IMR-90 (cell line): ENCODE results near the gene SLC22A5. TPM values are rescaled to one million over a fixed set of nuclear protein-coding genes. Genes with fewer than 3 reads are reported as not detected.

Experiments used
- ATAC-seq: fragments of 200-7000 bp; cut with Tn5 transposase; 2 replicates; pipeline ENCODE4 v1.9.1; 2020; ENCODE audit warnings: low read depth, mild to moderate bottlenecking, moderate library complexity
- BruUV-seq: library from RNA; stranded (reverse); fragments of 400-500 nt; replicated peaks from 2 replicates; lab custom pipeline; 2021; lab: Mats Ljungman, UMichigan
- CTCF ChIA-PET: fragments of 300-600 bp; formaldehyde crosslinking; extraction: SDS; loops from one replicate; lab custom pipeline; 2021; ENCODE audit warnings: antibody characterized with exemption; lab: Yijun Ruan, JAX
- POLR2A ChIA-PET: fragments of 300-600 bp; sonication (Branson Sonifier 250); formaldehyde crosslinking; loops from one replicate; lab custom pipeline; 2022; ENCODE audit warnings: antibody characterized with exemption; ENCODE audit not compliant: unreplicated experiment; lab: Charles Lee
- DNase-seq: peaks from one replicate; pipeline ENCODE4 v3.0.0; 2013
- H2AFZ ChIP-seq: replicated peaks from 2 replicates; pipeline ENCODE3; 2013; ENCODE audit warnings: low read length, mild to moderate bottlenecking; ENCODE audit not compliant: poor library complexity
- H2AK5ac ChIP-seq: 2 replicates; pipeline ENCODE4 v1.6.1; 2013; ENCODE audit warnings: low read depth, low read length, inconsistent platforms
- H2AK9ac ChIP-seq: replicated peaks from 2 replicates; pipeline ENCODE3; 2013; ENCODE audit warnings: mild to moderate bottlenecking, low read depth, low read length, moderate library complexity; ENCODE audit not compliant: poor library complexity
- H2BK120ac ChIP-seq: 2 replicates; pipeline ENCODE4 v1.6.1; 2013; ENCODE audit warnings: low read depth, low read length, inconsistent platforms
- H2BK15ac ChIP-seq: 3 replicates; pipeline ENCODE4 v1.6.1; 2013; ENCODE audit warnings: low read depth, low read length, inconsistent platforms
- H2BK20ac ChIP-seq: 2 replicates; pipeline ENCODE4 v1.6.1; 2013; ENCODE audit warnings: low read depth, mild to moderate bottlenecking, inconsistent platforms, low read length, moderate library complexity
- H2BK5ac ChIP-seq: 2 replicates; pipeline ENCODE4 v1.6.1; 2013; ENCODE audit warnings: mild to moderate bottlenecking, low read depth, low read length, inconsistent platforms; ENCODE audit not compliant: poor library complexity, severe bottlenecking
- H3K14ac ChIP-seq: replicated peaks from 2 replicates; pipeline ENCODE4 v1.6.1; 2013; ENCODE audit warnings: low read depth, low read length, inconsistent platforms
- H3K18ac ChIP-seq: 2 replicates; pipeline ENCODE4 v1.6.1; 2013; ENCODE audit warnings: low read depth, low read length, control low read depth
- H3K23ac ChIP-seq: 2 replicates; pipeline ENCODE4 v1.6.1; 2013; ENCODE audit warnings: low read depth, low read length, inconsistent platforms
- H3K27ac ChIP-seq: 2 replicates; pipeline ENCODE4 v1.5.1; 2013; ENCODE audit warnings: mild to moderate bottlenecking, control low read depth, low read length; ENCODE audit not compliant: insufficient read depth
- H3K27me3 ChIP-seq: 2 replicates; pipeline ENCODE4 v1.6.1; 2013; ENCODE audit warnings: low read length; ENCODE audit not compliant: control insufficient read depth, insufficient read depth
- H3K36me3 ChIP-seq: 2 replicates; pipeline ENCODE4 v1.6.1; 2013; ENCODE audit warnings: low read length, mixed read lengths; ENCODE audit not compliant: control insufficient read depth, insufficient read depth
- H3K4ac ChIP-seq: 2 replicates; pipeline ENCODE4 v1.6.1; 2013; ENCODE audit warnings: low read depth, low read length, inconsistent platforms
- H3K4me1 ChIP-seq: 2 replicates; pipeline ENCODE4 v1.6.1; 2013; ENCODE audit warnings: low read length, mixed read lengths; ENCODE audit not compliant: control insufficient read depth, insufficient read depth
- H3K4me2 ChIP-seq: 2 replicates; pipeline ENCODE4 v1.6.1; 2013; ENCODE audit warnings: low read depth, mild to moderate bottlenecking, control low read depth, low read length, moderate library complexity
- H3K4me3 ChIP-seq: 2 replicates; pipeline ENCODE4 v1.5.1; 2013; ENCODE audit warnings: low read depth, mild to moderate bottlenecking, control low read depth, low read length, moderate library complexity; ENCODE audit not compliant: insufficient read depth
- H3K56ac ChIP-seq: 2 replicates; pipeline ENCODE4 v1.6.1; 2013; ENCODE audit warnings: low read length, inconsistent platforms; ENCODE audit not compliant: insufficient read depth; ENCODE audit errors: extremely low read depth
- H3K79me1 ChIP-seq, 2 experiments: 2 replicates each; pipeline ENCODE4 v1.6.1; 2013; ENCODE audit warnings: low read length in 2 of 2, inconsistent platforms in 1 of 2, low read depth in 1 of 2
- H3K9ac ChIP-seq: 2 replicates; pipeline ENCODE4 v1.6.1; 2013; ENCODE audit warnings: low read depth, low read length, control low read depth
- H3K9me1 ChIP-seq: 2 replicates; pipeline ENCODE4 v1.6.1; 2013; ENCODE audit warnings: low read length, inconsistent platforms; ENCODE audit not compliant: insufficient read depth
- H3K9me3 ChIP-seq: 2 replicates; pipeline ENCODE4 v1.6.1; 2013; ENCODE audit warnings: low read length; ENCODE audit not compliant: control insufficient read depth, insufficient read depth
- H4K20me1 ChIP-seq: 2 replicates; pipeline ENCODE4 v1.6.1; 2013; ENCODE audit warnings: low read length, inconsistent platforms; ENCODE audit not compliant: insufficient read depth
- H4K5ac ChIP-seq: 2 replicates; pipeline ENCODE4 v1.6.1; 2013; ENCODE audit warnings: mild to moderate bottlenecking, low read depth, low read length, control low read depth
- H4K8ac ChIP-seq, 2 experiments: 2 replicates each; pipeline ENCODE4 v1.6.1; 2013; ENCODE audit warnings: low read depth in 2 of 2, low read length in 2 of 2, control low read depth in 1 of 2, inconsistent platforms in 1 of 2
- H4K91ac ChIP-seq: 2 replicates; pipeline ENCODE4 v1.6.1; 2013; ENCODE audit warnings: low read depth, low read length, inconsistent platforms; ENCODE audit not compliant: insufficient read depth
- WGBS, 2 experiments: methylation state at CpG; one replicate each; pipeline versions ENCODE4 v1.1.5 to v1.1.7; 2013; ENCODE audit warnings: missing lambda C conversion rate in 2 of 2; ENCODE audit not compliant: insufficient read length in 1 of 2; ENCODE audit errors: extremely low coverage in 2 of 2; 5-methylcytosine and 5-hydroxymethylcytosine counted together
- dilution Hi-C: fragments of 300-500 bp; cut with HindIII; formaldehyde crosslinking; loops from one replicate; pipeline ENCODE4 v1.14.3; 2018; ENCODE audit warnings: low sequenced_read_pairs; ENCODE audit not compliant: unreplicated experiment
- in situ Hi-C: fragments of 300-500 bp; cut with MboI; formaldehyde crosslinking; loops from 3 replicates; pipeline ENCODE4 v1.14.3; 2019; ENCODE audit warnings: low sequenced_read_pairs, inconsistent platforms, mixed read lengths
- intact Hi-C: fragments of 100-400 bp; cut with micrococcal nuclease; formaldehyde crosslinking; loops from 2 replicates; pipeline ENCODE4 v1.10.0; 2022
- polyA plus RNA-seq, 3 experiments: library from polyadenylated mRNA; depleted of rRNA; stranded (reverse); fragments of >200 nt; gene quantifications; 2 replicates each; pipeline ENCODE4 v1.2.3, GENCODE V29; 2012; ENCODE audit warnings: low replicate concordance in 1 of 3
- total RNA-seq: library from RNA; depleted of rRNA; stranded (reverse); fragments of >200 nt; gene quantifications from 2 replicates; pipeline ENCODE4 v1.2.3, GENCODE V29; 2012
- TF ChIP-seq, protein P1 (sequence below): conservative IDR thresholded peaks from 2 replicates; pipeline ENCODE4 v1.5.1; 2012; ENCODE audit warnings: mild to moderate bottlenecking, low read depth, low read length, improper control_type of control experiment

Gene SLC22A5
- total and polyA plus RNA-seq, 2 of the 4 experiments (the other 2 are of a cell fraction), result 6.1 to 7.1 TPM

- H3K56ac ChIP-seq, result no peak overlapping the region
- no peak overlapping the region for H3K4me2 ChIP-seq
- ATAC-seq (no peak), DNase-seq (no peak)
- no peak overlapping the region for H2BK15ac ChIP-seq
- dilution Hi-C loops (no loop called here), intact Hi-C loops (loop anchor here (5.0 to 10.0 kb wide), 3 partner anchors 201 to 701 kb away; no protein-coding TSS in a partner anchor), in situ Hi-C loops (loop anchor here (10.0 kb wide), 1 partner anchor 331 kb away; no protein-coding TSS in a partner anchor)
- H2AK9ac ChIP-seq, result peak overlapping the region; percentile 30
- WGBS, 2 experiments, result no CpG with 5 or more reads among the region's 5 CpGs
- no peak overlapping the region for H3K14ac ChIP-seq
- no peak overlapping the region for H2BK5ac ChIP-seq
- H3K27me3 ChIP-seq, result no peaks in the 10 kb centered on the region
- no peaks in the 10 kb centered on the region; the same call in 1 of the 2 replicates for H4K20me1 ChIP-seq
- no TSS peak for BruUV-seq
- ChIA-PET CTCF (no interaction called here), POLR2A (no interaction called here)
- H2BK20ac ChIP-seq, result no peak overlapping the region
- peaks cover 11% of the 10 kb centered on the region for H3K9me1 ChIP-seq
- no peak overlapping the region for H2BK120ac ChIP-seq
- no peak overlapping the region for H3K23ac ChIP-seq
- no peak overlapping the region for H3K4me3 ChIP-seq
- no peak overlapping the region for H3K4ac ChIP-seq
- TF ChIP-seq, protein P1, sequence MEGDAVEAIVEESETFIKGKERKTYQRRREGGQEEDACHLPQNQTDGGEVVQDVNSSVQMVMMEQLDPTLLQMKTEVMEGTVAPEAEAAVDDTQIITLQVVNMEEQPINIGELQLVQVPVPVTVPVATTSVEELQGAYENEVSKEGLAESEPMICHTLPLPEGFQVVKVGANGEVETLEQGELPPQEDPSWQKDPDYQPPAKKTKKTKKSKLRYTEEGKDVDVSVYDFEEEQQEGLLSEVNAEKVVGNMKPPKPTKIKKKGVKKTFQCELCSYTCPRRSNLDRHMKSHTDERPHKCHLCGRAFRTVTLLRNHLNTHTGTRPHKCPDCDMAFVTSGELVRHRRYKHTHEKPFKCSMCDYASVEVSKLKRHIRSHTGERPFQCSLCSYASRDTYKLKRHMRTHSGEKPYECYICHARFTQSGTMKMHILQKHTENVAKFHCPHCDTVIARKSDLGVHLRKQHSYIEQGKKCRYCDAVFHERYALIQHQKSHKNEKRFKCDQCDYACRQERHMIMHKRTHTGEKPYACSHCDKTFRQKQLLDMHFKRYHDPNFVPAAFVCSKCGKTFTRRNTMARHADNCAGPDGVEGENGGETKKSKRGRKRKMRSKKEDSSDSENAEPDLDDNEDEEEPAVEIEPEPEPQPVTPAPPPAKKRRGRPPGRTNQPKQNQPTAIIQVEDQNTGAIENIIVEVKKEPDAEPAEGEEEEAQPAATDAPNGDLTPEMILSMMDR, result no peak
- H3K18ac ChIP-seq, result no peak overlapping the region
- no peaks in the 10 kb centered on the region for H3K36me3 ChIP-seq
- peaks cover 21% of the 10 kb centered on the region for H3K4me1 ChIP-seq
- no peak overlapping the region for H4K91ac ChIP-seq
- H4K5ac ChIP-seq, result no peak overlapping the region
- H2AFZ ChIP-seq, result no peak overlapping the region
- no peaks in the 10 kb centered on the region for H3K9me3 ChIP-seq
- H3K9ac ChIP-seq, result no peak overlapping the region
- no peak overlapping the region for H3K27ac ChIP-seq
- H2AK5ac ChIP-seq, result no peak overlapping the region
- no peak overlapping the region for H4K8ac ChIP-seq
- H3K79me1 ChIP-seq, result peaks cover 0 to 13% of the 10 kb centered on the region in 2 experiments; a peak in 2 of 4 replicates
Measured at GRCh38 chr5:132383984-132384383, 14.5 kb downstream of the SLC22A5 start.
